Brain microvascular endothelial cell (primary cell): ENCODE measurements around the gene PDCD1.
A peak's percentile ranks its signal among the peaks of the same experiment; 100 is the strongest.
"Not testable (repeated sequence)": the region's sequence is repeated elsewhere in the genome, so short reads cannot be mapped to it uniquely, and the experiment has no call there.

Source experiments
- DNase-seq: peaks from one replicate; pipeline ENCODE4 v3.0.0-alpha.2; 2020
- H3K27ac ChIP-seq: fragments of 250-450 bp; sonication (Bioruptor Pico); 2 replicates; pipeline ENCODE4 v1.5.1; 2020; ENCODE audit warnings: mild to moderate bottlenecking, moderate library complexity
- H3K27me3 ChIP-seq: fragments of 250-450 bp; sonication (Bioruptor Pico); replicated peaks from 2 replicates; pipeline ENCODE4 v1.5.1; 2020; ENCODE audit warnings: mild to moderate bottlenecking
- H3K36me3 ChIP-seq: fragments of 250-450 bp; sonication (Bioruptor Pico); replicated peaks from 2 replicates; pipeline ENCODE4 v1.5.1; 2020; ENCODE audit warnings: mild to moderate bottlenecking
- H3K4me3 ChIP-seq: 2 replicates; pipeline ENCODE4 v1.5.1; 2011; ENCODE audit warnings: low read depth, mild to moderate bottlenecking, control low read depth, low read length, moderate library complexity
- in situ Hi-C: cut with HindIII; loops from 2 replicates; pipeline ENCODE4 v1.10.0; 2017; ENCODE audit warnings: low sequenced_read_pairs, low pct_ligation_motif_present
- TF ChIP-seq, protein P1 (sequence below): IDR thresholded peaks from 2 replicates; pipeline ENCODE4 v1.5.1; 2011; ENCODE audit warnings: low read depth, mild to moderate bottlenecking, moderate library complexity, low read length, control low read depth, inconsistent platforms; ENCODE audit errors: missing control alignments

PDCD1 gene

DNA sequence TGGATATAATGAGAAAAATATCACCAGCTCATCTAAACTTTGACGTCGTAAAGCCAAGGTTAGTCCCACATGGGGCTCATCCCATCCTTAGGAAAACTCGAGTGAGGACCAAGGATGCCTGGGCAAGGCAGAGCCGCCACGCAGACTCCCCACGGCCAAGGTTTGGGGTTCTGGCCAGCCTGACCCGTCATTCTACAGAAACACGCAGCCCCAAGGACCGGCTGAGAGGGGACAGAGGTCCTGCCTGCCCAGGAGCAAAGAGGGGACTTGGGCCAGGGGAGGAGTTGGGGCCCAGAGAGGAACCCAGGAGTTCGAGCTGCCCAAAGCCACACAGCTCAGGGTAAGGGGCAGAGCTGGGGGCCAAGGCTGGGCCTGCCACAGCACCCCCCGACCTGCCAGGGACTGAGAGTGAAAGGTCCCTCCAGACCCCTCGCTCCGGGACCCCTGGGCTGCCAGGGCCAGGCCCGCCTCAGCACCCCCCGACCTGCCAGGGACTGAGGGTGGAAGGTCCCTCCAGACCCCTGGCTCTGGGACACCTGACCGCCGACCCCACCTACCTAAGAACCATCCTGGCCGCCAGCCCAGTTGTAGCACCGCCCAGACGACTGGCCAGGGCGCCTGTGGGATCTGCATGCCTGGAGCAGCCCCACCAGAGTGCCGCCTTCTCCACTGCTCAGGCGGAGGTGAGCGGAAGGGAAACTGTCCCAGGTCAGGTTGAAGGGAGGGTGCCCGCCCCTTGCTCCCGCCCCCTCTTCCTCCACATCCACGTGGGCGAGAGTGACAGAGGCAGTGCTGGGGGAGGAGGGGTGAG lies at the start of gene PDCD1:
PDCD1 (minus strand) TSS at position 689 of the 811 bp plus-strand sequence; CDS start at position 633, 56 bp downstream.
- Histone ChIP-seq H3K36me3 (no peaks in the 10 kb centered on the region), H3K27ac (no peak within 1 kb of the TSS), H3K27me3 (no peaks in the 10 kb centered on the region), H3K4me3 (peak within 1 kb of the TSS; percentile 5)
- TF ChIP-seq, protein P1, sequence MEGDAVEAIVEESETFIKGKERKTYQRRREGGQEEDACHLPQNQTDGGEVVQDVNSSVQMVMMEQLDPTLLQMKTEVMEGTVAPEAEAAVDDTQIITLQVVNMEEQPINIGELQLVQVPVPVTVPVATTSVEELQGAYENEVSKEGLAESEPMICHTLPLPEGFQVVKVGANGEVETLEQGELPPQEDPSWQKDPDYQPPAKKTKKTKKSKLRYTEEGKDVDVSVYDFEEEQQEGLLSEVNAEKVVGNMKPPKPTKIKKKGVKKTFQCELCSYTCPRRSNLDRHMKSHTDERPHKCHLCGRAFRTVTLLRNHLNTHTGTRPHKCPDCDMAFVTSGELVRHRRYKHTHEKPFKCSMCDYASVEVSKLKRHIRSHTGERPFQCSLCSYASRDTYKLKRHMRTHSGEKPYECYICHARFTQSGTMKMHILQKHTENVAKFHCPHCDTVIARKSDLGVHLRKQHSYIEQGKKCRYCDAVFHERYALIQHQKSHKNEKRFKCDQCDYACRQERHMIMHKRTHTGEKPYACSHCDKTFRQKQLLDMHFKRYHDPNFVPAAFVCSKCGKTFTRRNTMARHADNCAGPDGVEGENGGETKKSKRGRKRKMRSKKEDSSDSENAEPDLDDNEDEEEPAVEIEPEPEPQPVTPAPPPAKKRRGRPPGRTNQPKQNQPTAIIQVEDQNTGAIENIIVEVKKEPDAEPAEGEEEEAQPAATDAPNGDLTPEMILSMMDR, result no peak
- DNase-seq, result no peak
- in situ Hi-C loops, result no loop called here

GRCh38 chr2:241907831-241908230 lies 49.1 kb upstream of the PDCD1 start:
- H3K4me3 ChIP-seq, H3K27me3 ChIP-seq, H3K27ac ChIP-seq, in situ Hi-C loops, DNase-seq, H3K36me3 ChIP-seq: not testable (repeated sequence)

GRCh38 chr2:241906826-241907570 lies 48.3 kb upstream of the PDCD1 start:
- Histone ChIP-seq H3K36me3 (no peaks in the 10 kb centered on the region), H3K27me3 (peaks cover 2% of the 10 kb centered on the region), H3K4me3 (no peak overlapping the region), H3K27ac (no peak overlapping the region)
- in situ Hi-C loops, result no loop called here
- no peak for DNase-seq
- TF ChIP-seq, protein P1, result no peak

- H3K4me3 ChIP-seq, in situ Hi-C loops: not testable (repeated sequence)
These were observed 47.7 kb upstream of the PDCD1 start for GRCh38 chr2:241906378-241906770.

DNA sequence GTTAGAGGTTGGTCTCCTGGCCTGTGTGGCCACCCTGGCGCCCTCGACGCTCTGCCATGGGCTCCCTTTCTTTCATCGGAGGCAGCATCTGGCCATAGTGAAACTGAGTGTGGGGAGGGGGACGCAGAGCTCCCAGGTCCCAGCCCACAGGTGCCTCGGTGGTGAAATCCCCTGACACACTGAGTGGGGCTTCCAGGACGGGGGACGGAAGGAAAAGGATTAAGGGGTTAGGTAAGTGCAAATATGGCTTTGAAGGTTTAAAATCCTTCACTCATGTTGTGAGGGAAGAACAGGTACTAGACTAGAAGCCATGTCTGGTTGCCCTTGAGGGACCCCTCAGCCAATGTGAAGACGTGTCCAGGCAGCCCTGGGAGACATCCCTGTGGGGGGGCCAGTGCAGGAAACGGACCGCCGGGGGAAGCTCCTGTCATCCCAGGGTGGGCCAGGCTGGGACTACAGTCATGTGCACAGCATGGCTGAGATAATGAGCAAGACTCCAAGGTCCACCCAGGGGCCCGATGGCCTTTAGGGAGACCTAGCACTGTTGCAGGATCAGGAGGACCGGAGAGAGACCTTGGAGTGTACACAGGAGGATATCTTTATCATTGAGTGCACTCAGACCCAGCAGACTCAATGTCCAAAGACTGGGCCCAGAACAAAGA lies 47.2 kb upstream of the PDCD1 start:
- TF ChIP-seq, protein P1, result no peak
- in situ Hi-C loops, result no loop called here
- DNase-seq, result no peak

More at GRCh38 chr2:241906378-241906770, 47.7 kb upstream of the PDCD1 start:
- H3K27me3 ChIP-seq, DNase-seq, H3K36me3 ChIP-seq, H3K27ac ChIP-seq: not testable (repeated sequence)

GRCh38 chr2:241904791-241905710 lies 46.4 kb upstream of the PDCD1 start:
- DNase-seq, result no peak
- TF ChIP-seq, protein P1, result no peak
- Histone ChIP-seq H3K4me3 (no peak overlapping the region), H3K36me3 (no peaks in the 10 kb centered on the region), H3K27me3 (peaks cover 7% of the 10 kb centered on the region), H3K27ac (no peak overlapping the region)
- in situ Hi-C loops, result no loop called here

More for the DNA sequence above, 47.2 kb upstream of the PDCD1 start:
- H3K27ac ChIP-seq, result no peak overlapping the region
- no peak overlapping the region for H3K4me3 ChIP-seq
- H3K36me3 ChIP-seq, result no peaks in the 10 kb centered on the region
- peaks cover 4% of the 10 kb centered on the region for H3K27me3 ChIP-seq
